Stimulated activated CD8-positive, alpha-beta memory T cell treated with anti-CD3 and anti-CD28 coated beads, Interleukin-12 subunit alpha, Interleukin-12 subunit beta, amount 100 ng/mL, for 24 hours (primary cell): ENCODE measurements around the gene DNAJC2.

Experiments used
- DNase-seq: peaks from one replicate; pipeline ENCODE4 v3.0.0-alpha.2; 2020; ENCODE audit errors: extremely low read depth

The DNAJC2 gene, protein sequence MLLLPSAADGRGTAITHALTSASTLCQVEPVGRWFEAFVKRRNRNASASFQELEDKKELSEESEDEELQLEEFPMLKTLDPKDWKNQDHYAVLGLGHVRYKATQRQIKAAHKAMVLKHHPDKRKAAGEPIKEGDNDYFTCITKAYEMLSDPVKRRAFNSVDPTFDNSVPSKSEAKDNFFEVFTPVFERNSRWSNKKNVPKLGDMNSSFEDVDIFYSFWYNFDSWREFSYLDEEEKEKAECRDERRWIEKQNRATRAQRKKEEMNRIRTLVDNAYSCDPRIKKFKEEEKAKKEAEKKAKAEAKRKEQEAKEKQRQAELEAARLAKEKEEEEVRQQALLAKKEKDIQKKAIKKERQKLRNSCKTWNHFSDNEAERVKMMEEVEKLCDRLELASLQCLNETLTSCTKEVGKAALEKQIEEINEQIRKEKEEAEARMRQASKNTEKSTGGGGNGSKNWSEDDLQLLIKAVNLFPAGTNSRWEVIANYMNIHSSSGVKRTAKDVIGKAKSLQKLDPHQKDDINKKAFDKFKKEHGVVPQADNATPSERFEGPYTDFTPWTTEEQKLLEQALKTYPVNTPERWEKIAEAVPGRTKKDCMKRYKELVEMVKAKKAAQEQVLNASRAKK

DNA sequence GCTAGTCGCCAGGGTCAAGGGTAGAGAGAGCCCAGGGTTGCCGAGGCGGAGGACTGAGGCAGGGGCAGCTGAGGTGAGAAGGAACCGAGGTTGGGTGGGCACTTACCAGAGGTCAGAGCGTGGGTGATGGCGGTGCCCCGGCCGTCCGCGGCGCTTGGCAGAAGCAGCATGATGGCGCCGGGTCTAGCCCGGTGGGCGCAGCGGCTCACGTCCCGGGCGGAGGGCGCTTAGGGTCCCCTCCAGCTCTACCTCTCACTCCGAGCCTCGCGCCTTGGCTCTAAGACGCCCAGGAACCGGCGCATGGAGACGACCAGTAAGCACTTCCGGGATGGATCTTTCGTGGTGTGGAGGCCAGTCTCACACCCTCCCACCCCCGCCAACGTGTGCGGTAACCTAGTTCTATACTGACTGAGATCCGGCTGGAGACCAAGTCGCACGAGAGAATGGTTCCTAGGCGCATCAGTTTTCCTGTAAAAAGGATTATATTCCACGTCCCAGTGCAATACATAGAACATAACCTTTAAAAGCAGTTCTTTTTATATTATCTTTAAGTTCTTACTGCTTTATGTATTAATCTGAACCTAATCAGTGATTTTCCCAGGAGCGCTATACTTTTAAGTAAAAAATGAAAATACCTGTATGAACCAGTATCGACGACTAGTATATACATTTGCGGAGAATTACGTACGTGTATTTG, at the start of gene DNAJC2:
Gene DNAJC2, minus strand, starts transcription at position 315 of the 697 bp plus-strand sequence. Its CDS starts 145 bp downstream, at position 170.
- peak; percentile 74 for DNase-seq

DNA sequence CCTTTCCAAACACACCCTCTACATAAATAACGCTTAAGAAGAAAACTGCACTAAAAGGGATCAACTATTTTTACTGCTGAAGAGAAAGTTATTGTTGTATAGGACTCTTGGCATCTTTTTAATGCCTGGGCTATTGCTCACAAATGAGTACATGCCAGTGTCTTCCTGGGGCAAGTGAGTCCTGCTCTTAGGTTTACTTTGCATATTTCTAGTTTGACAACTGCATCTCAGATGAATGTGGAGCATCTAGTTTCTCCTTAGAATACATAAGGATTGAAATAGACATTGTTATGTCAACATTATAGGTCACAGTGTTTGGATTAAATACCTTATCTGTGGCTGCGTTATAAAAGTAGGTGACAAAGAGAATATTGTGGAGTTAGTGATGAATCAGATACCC, 47.4 kb upstream of the DNAJC2 start:
- no peak for DNase-seq

DNA sequence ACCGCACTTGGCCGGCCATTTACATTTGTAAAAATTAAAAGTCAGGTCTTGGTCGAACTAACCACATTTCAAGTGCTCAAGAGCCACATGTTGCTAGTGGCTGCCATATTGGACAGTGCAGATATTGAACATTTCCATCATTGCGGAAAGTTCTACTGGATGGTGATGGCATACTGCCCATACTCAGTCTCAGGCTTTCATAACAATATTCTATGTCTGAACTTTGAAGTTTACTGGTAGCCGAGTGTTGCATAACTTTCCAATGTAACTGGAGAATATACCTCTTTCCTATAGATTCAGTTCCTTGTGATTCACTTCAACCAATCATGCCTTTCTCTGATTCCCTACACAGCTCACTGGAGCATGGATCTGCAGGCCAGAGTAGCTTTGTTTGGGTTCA, 46.6 kb upstream of the DNAJC2 start:
- DNase-seq: no peak

DNA sequence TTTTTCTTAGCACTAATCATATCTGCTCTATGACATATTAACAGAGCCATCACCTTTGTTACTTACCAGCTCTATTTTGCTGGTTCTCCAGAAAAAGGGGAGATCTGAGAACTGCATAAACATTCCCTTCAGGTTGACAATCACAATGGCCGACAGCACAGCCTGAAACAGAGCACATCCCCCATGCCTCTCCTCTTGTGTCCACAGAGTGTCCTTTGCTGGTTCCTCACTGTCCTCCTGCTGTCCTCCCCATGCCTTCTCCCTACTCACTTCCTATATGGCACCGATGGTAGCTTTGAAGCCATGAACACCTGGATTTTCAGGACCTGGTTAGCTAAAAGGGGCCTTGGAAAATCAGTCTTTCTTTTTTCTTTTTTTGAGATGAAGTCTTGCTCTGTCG, 44.7 kb upstream of the DNAJC2 start:
- no peak for DNase-seq

DNA sequence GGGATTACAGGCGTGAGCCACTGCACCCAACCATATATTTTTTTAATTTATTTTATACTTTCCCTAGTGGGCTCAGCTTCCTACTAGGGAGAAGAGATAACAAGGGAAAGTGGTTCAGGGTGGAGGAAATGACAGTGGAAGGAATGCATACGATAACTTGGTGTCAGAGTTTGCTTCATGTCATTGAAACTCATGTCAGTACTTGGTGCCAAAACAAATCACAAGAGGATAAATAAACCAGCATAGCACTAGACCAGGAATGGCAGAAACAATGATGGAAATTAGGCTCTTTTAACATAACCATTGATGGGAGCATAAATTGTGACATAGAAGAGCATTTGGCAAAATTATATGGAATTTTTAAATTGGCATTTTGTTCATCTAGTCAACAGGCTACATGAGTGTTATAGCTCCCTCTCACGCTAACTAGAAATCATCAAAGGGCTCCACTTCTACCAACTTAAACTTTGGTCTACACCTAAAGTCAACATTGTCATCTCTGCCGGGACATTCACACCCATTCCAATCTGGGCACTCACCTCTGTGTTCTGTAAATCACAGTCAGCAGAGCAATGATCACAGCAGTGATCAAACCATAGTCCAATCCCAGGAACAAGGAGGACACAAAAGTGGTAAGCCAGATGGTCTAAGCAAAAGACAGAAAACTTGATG, 44.0 kb upstream of the DNAJC2 start:
- no peak for DNase-seq

DNA sequence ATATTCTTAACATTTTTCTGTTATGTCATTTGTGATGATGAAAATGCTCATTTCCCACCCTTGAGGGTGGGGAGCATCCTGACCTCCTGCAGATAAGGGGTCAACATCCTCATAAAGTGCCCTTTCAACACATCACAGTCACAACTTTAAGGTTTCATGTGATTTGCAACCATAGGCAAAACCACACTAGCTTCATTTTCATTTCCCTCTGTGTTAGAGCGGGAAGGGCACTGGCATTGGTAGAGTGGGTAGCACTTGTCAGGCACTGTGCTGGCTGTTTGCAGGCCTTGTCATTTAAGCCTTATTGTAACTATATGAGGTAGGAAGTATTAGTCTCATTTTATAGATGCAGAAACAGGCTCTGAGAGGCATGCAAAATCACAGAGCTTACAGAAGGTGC, 42.7 kb upstream of the DNAJC2 start:
- no peak for DNase-seq

DNA sequence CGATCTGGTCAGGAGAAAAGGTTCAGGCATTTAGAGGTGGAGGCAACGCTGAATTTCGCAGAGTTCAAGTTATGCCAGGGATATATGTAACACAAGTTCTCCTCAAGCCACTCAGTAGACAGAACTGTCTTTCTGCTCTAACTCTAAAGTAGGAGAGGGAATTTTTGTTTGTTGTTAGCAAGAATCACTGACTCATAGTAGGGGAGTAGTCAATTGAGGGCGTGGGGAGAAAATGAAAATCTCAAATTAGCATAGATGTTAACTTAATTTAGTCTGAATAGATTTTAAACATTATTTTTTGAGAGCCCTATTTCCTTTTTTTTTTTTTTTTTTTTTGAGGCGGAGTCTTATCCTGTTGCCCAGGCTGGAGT, 37.5 kb upstream of the DNAJC2 start:
- no peak for DNase-seq

DNA sequence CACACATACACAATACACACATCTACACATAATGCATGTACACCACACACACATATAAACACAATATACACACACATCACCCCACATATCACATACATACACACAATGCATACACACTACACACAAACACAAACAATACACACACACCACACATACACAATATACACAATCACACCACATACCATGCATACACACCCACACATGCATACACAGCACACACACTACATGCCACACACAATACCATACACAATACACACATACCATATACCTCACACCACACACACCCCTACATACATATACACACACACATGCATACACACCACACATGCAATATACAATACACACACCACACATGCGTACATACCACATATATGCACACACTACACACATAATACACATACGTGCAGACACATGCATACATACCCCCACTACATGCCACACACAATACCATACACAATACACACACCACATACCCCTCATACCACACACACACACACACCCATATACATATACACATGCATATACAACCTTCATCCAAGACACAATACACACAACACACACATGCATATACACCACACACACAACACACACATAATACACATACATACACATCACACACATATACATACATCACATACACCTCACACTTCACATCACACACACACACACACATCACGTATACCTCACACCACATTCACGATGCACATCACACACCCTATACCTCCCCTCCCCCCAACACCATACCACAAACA, 36.9 kb upstream of the DNAJC2 start:
- no peak for DNase-seq

DNA sequence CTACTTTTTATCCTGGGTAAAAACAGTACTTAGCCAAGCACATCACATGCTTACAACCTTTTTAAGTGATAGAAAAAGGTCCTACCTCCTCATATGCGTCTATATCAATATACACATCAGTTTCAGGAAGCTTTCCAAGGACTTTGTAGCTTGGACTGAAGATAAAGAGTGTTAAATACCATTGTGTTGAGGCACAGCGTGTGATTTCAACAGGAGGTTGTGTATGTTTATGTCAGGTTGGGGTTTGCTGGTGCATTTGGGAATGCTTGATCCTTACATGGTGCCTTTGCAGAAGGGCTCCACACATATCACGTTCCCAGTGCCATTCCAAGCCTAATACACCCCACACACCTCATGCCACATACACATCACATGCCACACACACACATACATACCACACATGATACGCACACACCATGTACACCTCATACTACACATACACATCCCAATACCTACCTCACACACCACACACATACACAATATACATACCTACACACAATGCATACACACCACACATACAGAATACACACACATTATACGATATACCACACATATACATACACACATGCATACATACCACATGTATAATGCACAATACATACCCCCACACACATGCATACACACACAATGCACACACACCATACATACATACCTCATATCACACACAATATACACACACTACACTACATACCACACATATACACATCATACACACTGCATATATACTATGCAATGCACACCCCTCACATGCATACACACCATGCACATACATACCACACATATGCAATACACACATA, 36.0 kb upstream of the DNAJC2 start:
- no peak for DNase-seq

DNA sequence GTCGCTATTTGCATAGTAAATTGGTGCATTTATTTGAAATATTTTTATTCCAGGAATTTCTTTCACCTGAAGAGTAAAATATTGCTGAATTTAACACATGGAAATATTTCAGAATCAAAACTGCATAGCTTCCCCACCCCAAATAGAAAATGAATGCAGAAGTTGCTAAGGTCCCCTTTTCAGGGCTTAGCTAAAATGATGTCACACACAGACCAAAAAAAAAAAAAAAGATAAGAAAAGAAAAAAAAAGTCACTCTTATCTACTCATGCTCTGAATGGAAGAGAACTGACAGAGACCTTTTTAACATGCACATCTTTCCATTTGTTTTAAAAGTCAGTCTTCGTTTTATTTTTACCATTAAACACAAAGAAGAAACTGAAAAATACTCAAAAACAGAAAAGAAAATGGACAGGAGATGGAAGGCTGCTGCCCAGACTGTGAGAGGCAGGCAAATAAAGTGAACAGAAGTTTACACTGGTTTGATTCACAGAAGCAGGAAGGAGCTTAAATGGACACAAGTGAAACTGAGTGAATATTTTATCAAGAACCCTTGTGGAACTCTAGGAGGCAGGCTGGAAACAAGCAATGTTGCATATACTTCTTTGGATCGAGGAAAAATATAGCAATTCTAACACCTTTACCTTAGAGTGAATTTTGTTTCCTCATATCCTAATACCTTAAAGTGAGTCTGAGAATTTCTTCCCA, 34.9 kb upstream of the DNAJC2 start:
- no peak for DNase-seq

DNA sequence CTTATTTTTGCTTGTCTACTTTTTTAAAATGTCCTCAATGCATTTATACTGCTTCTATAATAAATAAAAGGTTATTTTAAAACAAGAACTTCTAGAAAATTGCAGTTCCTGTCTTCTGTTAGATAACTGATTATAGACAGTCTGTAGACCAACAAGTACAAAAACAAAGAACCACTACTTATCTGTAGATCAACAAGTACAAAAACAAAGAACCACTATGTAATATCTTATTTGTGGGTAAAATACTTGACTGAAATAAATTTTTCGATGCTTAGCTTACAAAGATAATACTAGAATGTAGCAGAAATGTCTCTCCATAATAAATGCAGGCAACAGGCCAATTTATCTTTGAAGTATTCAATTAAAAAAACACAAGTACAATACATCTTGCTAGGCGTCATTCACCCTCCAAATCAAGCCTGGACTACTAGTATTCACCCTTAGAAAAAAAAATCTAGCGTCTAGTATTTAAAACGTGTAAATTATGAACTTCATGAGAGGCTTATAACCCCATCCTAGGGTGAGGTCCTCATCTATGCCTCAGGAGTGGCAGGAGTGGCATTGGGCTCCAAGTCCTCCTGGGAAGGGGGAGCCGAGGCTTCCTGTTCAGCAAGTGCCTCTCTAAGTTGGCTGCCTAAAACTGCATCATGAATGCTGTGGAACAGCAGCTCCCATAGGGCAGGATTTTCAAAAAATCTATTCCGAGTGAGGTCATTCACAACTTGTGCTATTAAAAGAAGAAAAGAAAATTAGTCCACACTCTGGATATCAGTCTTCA, 29.5 kb upstream of the DNAJC2 start:
- DNase-seq: no peak

DNA sequence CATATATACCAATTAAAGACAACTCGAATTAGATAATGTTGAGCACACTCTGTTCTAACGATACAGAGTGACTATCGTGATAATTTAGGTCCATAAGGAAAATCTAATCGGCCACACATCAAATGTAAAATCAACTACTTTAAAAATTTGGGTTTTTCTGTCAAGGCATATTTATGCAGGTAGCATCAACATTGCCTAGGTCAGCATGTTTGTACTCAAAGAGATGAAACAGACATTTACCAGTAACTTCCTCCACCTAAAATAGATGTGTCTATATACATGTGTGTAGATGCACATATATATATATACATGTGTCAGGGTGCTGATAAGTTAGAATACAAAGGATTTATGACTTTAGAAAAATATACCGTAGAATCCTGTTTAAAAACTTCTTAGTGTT, 24.9 kb upstream of the DNAJC2 start:
- DNase-seq: no peak

DNA sequence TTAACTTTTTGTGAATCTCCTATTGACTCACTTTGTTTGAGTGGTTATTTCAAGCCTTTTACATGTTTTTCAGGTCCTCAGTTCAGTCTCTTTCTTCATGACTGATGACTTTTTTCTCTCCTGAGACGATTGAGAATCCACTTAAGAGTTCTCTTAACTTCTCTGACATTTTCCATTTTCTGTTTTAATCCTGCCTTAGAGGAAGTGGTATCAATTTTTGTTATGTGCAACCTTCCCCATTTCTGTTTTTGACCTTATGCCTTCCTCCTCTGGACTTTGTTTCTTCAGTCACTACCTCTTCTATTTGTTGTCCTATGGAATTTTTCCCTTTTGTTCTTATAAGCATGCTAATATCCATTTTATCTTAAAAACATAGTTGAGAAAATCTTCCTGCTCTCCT, 5.2 kb upstream of the DNAJC2 start:
- no peak for DNase-seq

DNA sequence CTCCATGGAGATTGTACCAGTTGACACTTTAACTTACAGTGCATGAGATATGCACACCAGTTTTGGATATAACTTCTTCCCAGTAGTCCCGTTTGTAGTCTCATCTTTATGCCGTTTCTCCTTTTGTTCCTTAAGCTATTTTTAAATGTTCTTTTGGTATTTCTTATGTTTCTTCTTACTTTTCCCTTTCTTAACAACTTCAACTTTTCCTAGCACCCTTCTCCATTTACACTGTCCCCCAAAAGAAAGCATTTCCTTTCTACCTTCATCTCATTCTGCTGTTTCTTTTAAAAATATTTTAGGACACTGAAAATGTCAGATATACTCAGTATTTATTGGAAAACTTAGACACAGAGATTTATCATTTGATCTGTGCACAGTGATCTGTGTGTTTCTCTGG, 4.4 kb upstream of the DNAJC2 start:
- no peak for DNase-seq

DNA sequence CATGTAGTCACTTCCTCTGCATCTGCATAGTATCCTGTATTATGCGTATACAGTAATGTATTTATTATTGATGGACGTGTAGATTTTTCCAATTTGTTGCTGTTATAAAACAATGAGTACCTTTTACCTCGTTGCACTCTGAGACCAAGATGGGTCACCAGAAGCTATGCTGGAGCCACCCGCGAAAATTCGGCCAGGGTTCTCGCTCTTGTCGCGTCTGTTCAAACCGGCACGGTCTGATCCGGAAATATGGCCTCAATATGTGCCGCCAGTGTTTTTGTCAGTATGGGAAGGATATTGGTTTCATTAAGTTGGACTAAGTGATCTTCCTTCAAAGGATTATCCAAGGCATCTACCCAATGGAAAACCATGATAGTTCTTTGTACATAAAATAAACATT, 3.9 kb upstream of the DNAJC2 start:
- no peak for DNase-seq

DNA sequence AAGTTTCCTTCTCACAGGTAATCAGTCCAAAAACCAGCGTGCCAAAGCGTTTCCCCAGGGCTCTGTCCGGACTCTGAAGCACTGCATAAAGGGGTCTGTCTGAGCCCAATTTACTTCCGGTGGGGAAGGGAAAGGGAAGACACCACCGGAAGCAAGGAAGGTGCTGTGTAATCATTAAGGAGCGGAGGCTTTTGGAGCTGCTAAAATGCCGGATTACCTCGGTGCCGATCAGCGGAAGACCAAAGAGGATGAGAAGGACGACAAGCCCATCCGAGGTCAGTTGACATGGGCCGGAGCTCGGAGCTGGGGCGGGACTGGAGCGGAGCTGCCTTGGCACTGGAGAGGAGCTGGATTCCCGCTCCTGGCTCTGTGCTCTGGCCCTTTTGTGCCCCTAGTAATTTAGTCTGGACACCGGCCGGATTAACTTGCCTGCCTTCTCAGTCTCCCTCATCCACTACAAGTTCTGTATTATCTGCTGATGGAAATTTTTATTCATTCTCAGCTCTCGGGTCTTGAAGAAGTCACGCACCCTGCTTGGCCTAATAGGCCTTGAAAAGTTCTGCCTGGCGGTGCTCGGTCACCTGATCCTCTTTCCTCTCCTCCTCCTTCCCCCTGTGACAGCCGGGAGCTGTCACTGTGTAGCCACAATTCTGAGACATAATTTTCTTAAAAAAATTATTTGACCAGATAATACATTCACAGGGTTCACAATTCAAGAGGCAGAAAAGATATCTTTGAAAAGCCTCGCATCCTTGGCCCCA, 3.1 kb upstream of the DNAJC2 start, which contains the start of gene PSMC2:
Gene PSMC2, plus strand, starts transcription at position 137 of the 761 bp plus-strand sequence. Its CDS starts 69 bp downstream, at position 206.
- DNase-seq: peak; percentile 60

DNA sequence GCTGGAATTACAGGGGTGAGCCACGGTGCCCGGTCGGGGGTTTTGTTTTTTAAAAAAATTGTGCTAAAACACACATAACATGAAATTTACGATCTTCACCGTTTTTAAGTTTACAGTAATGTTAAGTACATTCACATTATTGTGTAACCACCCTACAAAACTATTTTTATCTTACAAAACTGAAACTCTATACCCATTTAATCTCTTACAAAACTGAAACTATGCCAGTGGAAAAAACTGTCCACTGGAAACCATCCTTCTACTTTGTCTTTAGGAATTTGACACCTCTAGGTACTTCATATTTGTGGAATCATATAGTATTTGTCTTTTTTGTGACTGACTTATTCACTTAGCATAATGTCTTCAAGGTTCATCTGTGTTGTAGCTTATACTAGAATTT, 1.8 kb upstream of the DNAJC2 start:
- DNase-seq: no peak

DNA sequence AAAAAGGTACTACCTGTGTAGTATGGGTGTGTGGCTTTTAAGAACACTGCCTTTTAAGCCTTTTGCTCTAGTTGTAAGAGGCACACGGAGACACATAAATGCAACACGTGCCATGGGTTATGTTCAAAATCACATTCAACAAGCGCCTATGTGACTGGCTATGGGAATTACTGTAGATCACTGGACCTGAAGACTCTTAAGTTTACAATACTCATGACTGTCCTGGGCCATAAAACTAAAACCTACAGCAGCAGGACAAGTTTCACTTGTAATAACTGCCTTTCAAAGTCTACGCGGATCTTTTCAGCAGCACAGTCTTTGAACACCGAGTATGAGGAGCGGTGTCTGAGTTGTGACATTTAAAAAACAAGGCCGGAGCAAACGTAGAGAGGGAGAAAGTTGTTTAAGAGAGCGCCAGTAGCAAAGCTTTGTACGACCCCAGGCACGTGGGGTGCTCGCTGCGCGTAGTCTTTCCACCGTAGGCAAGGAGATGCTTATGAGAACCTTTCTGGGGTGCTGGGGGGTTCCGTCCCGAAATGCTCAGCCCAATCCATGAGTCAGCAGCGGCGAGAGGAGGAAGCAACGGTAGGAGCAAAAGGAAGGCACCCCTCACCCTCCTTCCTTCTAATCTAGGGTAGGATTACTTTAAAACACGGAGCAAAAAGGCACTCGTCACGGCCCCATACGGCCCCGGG, 662 bp downstream of the DNAJC2 start:
- no peak for DNase-seq
